Activated CD4-positive, alpha-beta T cell treated with anti-CD3 and anti-CD28 coated beads, Interleukin-2, amount 10 ng/mL, durations not matched to agents 7 days and 5 days (primary cell): ENCODE measurements around the gene OPN1LW. TPM values are rescaled to one million over a fixed set of nuclear protein-coding genes. Genes with fewer than 3 reads are reported as not detected.
"Not testable (repeated sequence)": the region's sequence is repeated elsewhere in the genome, so short reads cannot be mapped to it uniquely, and the experiment has no call there.

Source experiments
- CTCF ChIA-PET: fragments of 350-600 bp; sonication (Branson Sonifier 250); formaldehyde crosslinking; loops from one replicate; lab custom pipeline; 2021; ENCODE audit warnings: antibody characterized with exemption; lab: Charles Lee
- POLR2A ChIA-PET: fragments of 350-600 bp; sonication (Branson Sonifier 250); formaldehyde crosslinking; loops from one replicate; lab custom pipeline; 2021; ENCODE audit warnings: antibody characterized with exemption; lab: Charles Lee
- DNase-seq: peaks from one replicate; pipeline ENCODE4 v3.0.0-alpha.2; 2020
- H3K27ac Mint-ChIP-seq: one replicate; pipeline ENCODE4 v1.8.0; 2021; ENCODE audit warnings: mild to moderate bottlenecking, moderate library complexity, mixed read lengths
- H3K27me3 Mint-ChIP-seq: one replicate; pipeline ENCODE4 v1.8.0; 2021; ENCODE audit warnings: mixed read lengths
- H3K36me3 Mint-ChIP-seq: one replicate; pipeline ENCODE4 v1.8.0; 2021; ENCODE audit warnings: low read depth, mixed read lengths
- H3K4me1 Mint-ChIP-seq: one replicate; pipeline ENCODE4 v1.8.0; 2021; ENCODE audit warnings: mixed read lengths
- H3K4me3 Mint-ChIP-seq: one replicate; pipeline ENCODE4 v1.8.0; 2021; ENCODE audit warnings: mild to moderate bottlenecking, moderate library complexity, mixed read lengths
- H3K9me3 Mint-ChIP-seq: one replicate; pipeline ENCODE4 v1.8.0; 2021; ENCODE audit warnings: mixed read lengths
- total RNA-seq, 2 experiments: library from RNA; stranded (reverse); gene quantifications; one replicate each; pipeline ENCODE4 v1.2.3, GENCODE V29; 2021

The OPN1LW gene
- total RNA-seq, 2 experiments from 2014 or later = not detected

DNA sequence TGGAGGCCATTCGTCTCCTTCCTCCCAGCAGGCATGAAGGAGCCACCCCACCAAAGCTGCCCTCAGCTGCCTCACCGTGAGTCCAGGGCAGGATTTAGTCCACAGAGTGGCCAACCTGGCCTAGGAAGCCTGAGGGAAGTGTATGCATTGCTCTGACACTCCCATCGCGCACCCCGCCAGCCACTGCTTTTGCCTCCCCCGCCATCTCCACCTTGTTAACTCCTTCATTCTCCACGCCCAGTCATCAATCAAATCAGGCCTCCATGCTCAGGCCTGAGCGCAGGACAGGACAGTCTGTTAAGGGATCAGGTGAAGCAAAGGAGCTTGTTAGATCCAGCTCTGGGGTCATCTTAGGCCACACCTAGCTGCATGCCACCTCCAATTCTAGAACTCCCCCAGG is 48.8 kb downstream of the OPN1LW start:
- CTCF ChIA-PET, H3K4me1 Mint-ChIP-seq, POLR2A ChIA-PET, H3K36me3 Mint-ChIP-seq, H3K4me3 Mint-ChIP-seq, H3K27me3 Mint-ChIP-seq, H3K9me3 Mint-ChIP-seq, DNase-seq, H3K27ac Mint-ChIP-seq: not testable (repeated sequence)

DNA sequence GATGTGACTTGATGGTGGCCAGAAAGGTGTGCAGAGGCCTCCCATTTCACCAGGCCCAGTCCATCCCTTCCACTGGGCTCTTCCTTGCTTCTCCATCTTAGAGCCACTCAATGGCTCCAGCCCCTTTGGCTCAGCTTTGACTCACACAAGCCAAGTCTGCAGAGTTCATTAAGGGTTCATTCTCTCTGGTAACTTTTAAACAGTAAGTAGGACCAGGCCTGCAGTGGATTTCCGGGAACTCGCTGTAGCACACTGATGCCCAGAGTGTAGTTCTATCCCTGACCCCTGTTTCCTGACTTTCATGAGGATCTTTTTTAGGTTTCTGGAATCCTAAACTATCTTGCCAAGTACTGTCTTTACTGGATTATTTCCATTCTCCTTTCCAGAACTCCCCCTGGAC is 50.3 kb downstream of the OPN1LW start:
- H3K36me3 Mint-ChIP-seq, H3K27ac Mint-ChIP-seq, DNase-seq, H3K4me1 Mint-ChIP-seq, POLR2A ChIA-PET, H3K9me3 Mint-ChIP-seq, H3K4me3 Mint-ChIP-seq, H3K27me3 Mint-ChIP-seq, CTCF ChIA-PET: not testable (repeated sequence)

- H3K9me3 Mint-ChIP-seq, H3K4me1 Mint-ChIP-seq, POLR2A ChIA-PET, H3K27ac Mint-ChIP-seq, H3K4me3 Mint-ChIP-seq, CTCF ChIA-PET, DNase-seq, H3K27me3 Mint-ChIP-seq, H3K36me3 Mint-ChIP-seq: not testable (repeated sequence)
Observed at GRCh38 chrX:154196466-154196865, 52.4 kb downstream of the OPN1LW start.

Other genes starting within 250 kb of the OPN1LW start
- gene AVPR2, start 239.6 kb upstream of the OPN1LW start, total RNA-seq = not detected
- 100 to 1,000 TPM; 303 to 334 TPM for gene ARHGAP4, start 218.0 kb upstream of the OPN1LW start, total RNA-seq
- gene NAA10, start 209.2 kb upstream of the OPN1LW start, total RNA-seq = 10 to 100 TPM; 72.9 to 83.2 TPM
- gene RENBP, start 199.6 kb upstream of the OPN1LW start, total RNA-seq = 10 to 100 TPM; 14.2 to 16.5 TPM
- gene HCFC1, start 172.4 kb upstream of the OPN1LW start, total RNA-seq = 100 to 1,000 TPM; 116 to 121 TPM
- gene TMEM187, start 171.5 kb upstream of the OPN1LW start, total RNA-seq = 1 to 10 TPM; 7.9 to 8.5 TPM
- gene IRAK1, start 124.3 kb upstream of the OPN1LW start, total RNA-seq = 100 to 1,000 TPM; 107 to 112 TPM
- 10 to 100 TPM; 64.2 to 72.4 TPM for gene MECP2, start 46.5 kb upstream of the OPN1LW start, total RNA-seq
- gene OPN1MW, start 38.4 kb downstream of the OPN1LW start, total RNA-seq = not detected
- not detected for gene OPN1MW2, start 75.5 kb downstream of the OPN1LW start, total RNA-seq
- gene OPN1MW3, start 113.3 kb downstream of the OPN1LW start, total RNA-seq = not detected
- gene TEX28, start 150.9 kb downstream of the OPN1LW start, total RNA-seq = not detected
- 1 to 10 TPM; 4.2 to 5.2 TPM for gene TKTL1, start 151.6 kb downstream of the OPN1LW start, total RNA-seq
- 1,000 to 10,000 TPM; 1,440 to 1,524 TPM for gene FLNA, start 230.4 kb downstream of the OPN1LW start, total RNA-seq
- 10 to 100 TPM; 52.1 to 59.9 TPM for gene EMD, start 235.1 kb downstream of the OPN1LW start, total RNA-seq